Spinal cord (tissue), 10 donors: ENCODE data around the gene CEP112. TPM values are rescaled to one million over a fixed set of nuclear protein-coding genes. Genes with fewer than 3 reads are reported as not detected.

ENCODE experiments used
- DNase-seq, 6 donors: peaks; one replicate each; pipeline versions ENCODE4 v3.0.0 to v3.0.0-alpha.2; 2013 to 2015; ENCODE audit warnings: low spot score in 6 of 6, low read depth in 4 of 6
- H3K27ac ChIP-seq: one replicate; pipeline ENCODE4 v1.5.1; 2013; ENCODE audit warnings: low read depth, low read length, control low read depth
- H3K27me3 ChIP-seq: one replicate; pipeline ENCODE4 v1.6.1; 2013; ENCODE audit warnings: low read length; ENCODE audit not compliant: control insufficient read depth, insufficient read depth
- H3K36me3 ChIP-seq: one replicate; pipeline ENCODE4 v1.6.1; 2013; ENCODE audit warnings: low read length; ENCODE audit not compliant: control insufficient read depth, insufficient read depth
- H3K4me1 ChIP-seq: one replicate; pipeline ENCODE4 v1.6.1; 2013; ENCODE audit warnings: low read length; ENCODE audit not compliant: control insufficient read depth, insufficient read depth
- H3K4me3 ChIP-seq: one replicate; pipeline ENCODE4 v1.5.1; 2013; ENCODE audit warnings: low read depth, low read length, control low read depth
- H3K9me3 ChIP-seq: one replicate; pipeline ENCODE4 v1.6.1; 2013; ENCODE audit warnings: low read length; ENCODE audit not compliant: control insufficient read depth, insufficient read depth
- WGBS: methylation state at CpG from one replicate; pipeline ENCODE4 v1.1.5; 2013; ENCODE audit warnings: missing lambda C conversion rate; ENCODE audit not compliant: insufficient coverage; 5-methylcytosine and 5-hydroxymethylcytosine counted together
- polyA plus RNA-seq, 2 donors: library from polyadenylated mRNA; unstranded; fragments of 120-200 nt; gene quantifications; one replicate each; pipeline ENCODE4 v1.2.1, GENCODE V29; 2013; ENCODE audit not compliant: insufficient read length in 2 of 2
- total RNA-seq, 2 donors: library from RNA; depleted of rRNA in 1 of 2; stranded (reverse); fragments of 120-200 nt in 1 of 2; fragments of >200 nt in 1 of 2; gene quantifications; one replicate each; pipeline versions ENCODE4 v1.2.3 to v1.2.4, GENCODE V29; 2013 to 2014
- donor health status: healthy.

CEP112 gene
- total and polyA plus RNA-seq, 4 donors = 9.1 to 26.2 (median 17.6) TPM

DNA sequence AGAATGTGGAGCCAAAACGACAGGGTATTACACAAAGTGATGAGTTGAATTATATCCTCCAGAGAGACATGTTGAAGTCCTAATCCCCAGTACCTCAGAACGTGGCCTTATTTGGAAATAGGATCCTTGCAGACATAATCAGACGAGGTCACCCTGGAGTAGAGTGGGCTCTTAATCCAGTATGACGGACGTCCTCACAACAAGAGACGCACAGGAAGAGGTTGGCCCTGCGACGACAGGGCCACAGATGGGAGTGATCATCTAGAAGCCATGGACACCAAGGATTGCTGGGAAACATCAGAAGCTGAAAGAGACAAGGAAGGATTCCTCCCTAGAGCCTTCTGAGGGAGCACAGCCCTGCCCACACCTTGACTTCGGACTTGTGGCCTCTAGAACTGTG is 488.0 kb downstream of the CEP112 start:
- Histone ChIP-seq H3K4me1 (no peaks in the 10 kb centered on the region), H3K27ac (no peak overlapping the region), H3K27me3 (no peaks in the 10 kb centered on the region), H3K36me3 (no peaks in the 10 kb centered on the region), H3K4me3 (no peak overlapping the region), H3K9me3 (no peaks in the 10 kb centered on the region)
- DNase-seq = no peak
- WGBS = 89% methylated on average over 9 of the region's 9 CpGs

- no peak for DNase-seq
- no peak overlapping the region for H3K27ac ChIP-seq
- no peaks in the 10 kb centered on the region for H3K9me3 ChIP-seq
- H3K4me3 ChIP-seq = no peak overlapping the region
- H3K27me3 ChIP-seq = no peaks in the 10 kb centered on the region
- 100% methylated on average over 2 of the region's 5 CpGs for WGBS
- no peaks in the 10 kb centered on the region for H3K4me1 ChIP-seq
- H3K36me3 ChIP-seq = no peaks in the 10 kb centered on the region
Measured at GRCh38 chr17:65699459-65699858, 492.5 kb downstream of the CEP112 start.

DNA sequence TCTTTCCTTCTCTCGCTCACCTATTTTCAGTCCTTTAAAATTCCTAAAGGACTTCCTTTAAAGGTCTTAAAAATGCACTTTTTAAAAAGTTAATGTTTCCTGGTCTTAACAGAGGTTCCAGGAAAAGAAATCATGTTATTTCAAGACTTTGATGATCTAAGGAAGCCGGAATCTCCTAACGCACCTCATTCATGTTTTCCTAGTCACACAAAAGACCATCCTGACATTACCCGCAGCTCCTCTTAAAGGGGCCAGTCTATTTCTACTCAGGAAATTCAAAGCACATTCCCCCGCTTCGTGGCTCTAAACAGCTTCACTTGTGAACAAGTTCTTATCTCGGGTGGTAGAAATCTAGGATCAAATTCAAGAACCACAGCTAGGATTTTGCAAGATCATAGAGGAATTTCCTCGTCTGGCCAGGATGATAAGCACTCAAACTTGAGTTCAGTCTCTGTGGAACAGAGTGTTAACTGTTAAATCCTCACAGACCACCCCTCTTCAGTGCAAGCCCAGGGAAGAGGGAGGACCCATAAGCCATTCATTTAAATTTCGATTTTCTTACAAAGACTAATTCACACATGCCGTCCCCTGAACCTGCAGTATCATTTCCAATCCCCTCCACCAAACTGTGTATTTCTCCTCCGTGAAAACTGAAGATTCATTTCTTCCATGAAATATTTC is 493.4 kb downstream of the CEP112 start:
- Histone ChIP-seq H3K36me3 (no peaks in the 10 kb centered on the region), H3K4me1 (no peaks in the 10 kb centered on the region), H3K9me3 (no peaks in the 10 kb centered on the region), H3K27me3 (no peaks in the 10 kb centered on the region), H3K27ac (peak overlapping the region; percentile 64), H3K4me3 (peak overlapping the region; percentile 31)
- 13% methylated on average over 5 of the region's 11 CpGs for WGBS
- DNase-seq = peak in 2 of 6 donors; percentile 42 to 48

- Histone ChIP-seq H3K4me3 (no peak overlapping the region), H3K27ac (no peak overlapping the region), H3K36me3 (no peaks in the 10 kb centered on the region), H3K4me1 (no peaks in the 10 kb centered on the region), H3K27me3 (no peaks in the 10 kb centered on the region), H3K9me3 (no peaks in the 10 kb centered on the region)
- no peak for DNase-seq
- WGBS = 66% methylated on average over 2 of the region's 4 CpGs
Measured at GRCh38 chr17:65697661-65698060, 494.3 kb downstream of the CEP112 start.

- Histone ChIP-seq H3K4me3 (no peak overlapping the region), H3K4me1 (no peaks in the 10 kb centered on the region), H3K27me3 (no peaks in the 10 kb centered on the region), H3K36me3 (no peaks in the 10 kb centered on the region), H3K9me3 (no peaks in the 10 kb centered on the region), H3K27ac (peak overlapping the region; percentile 69)
- WGBS = no CpG with 5 or more reads among the region's 6 CpGs
- DNase-seq = no peak
Measured at GRCh38 chr17:65696739-65697394, 495.1 kb downstream of the CEP112 start.

DNA sequence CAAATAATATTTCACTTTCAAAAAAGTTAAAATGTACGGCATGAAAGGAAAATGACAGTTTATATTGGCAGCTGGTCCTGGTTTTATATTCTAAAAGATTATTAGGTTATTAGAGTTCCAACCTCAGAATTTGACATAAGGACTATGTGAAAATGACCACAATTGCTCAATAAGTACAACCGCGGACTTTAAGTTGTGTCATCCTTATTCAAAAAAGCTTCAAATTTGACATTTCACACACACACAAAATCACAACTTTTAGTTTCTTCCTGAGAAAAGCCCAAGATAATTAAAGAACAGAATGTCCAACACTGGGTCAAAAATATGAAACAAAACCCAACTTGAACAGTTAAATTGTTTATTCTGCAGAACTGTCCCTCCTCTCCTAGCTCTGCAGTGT is 497.3 kb downstream of the CEP112 start:
- H3K9me3 ChIP-seq = no peaks in the 10 kb centered on the region

DNA sequence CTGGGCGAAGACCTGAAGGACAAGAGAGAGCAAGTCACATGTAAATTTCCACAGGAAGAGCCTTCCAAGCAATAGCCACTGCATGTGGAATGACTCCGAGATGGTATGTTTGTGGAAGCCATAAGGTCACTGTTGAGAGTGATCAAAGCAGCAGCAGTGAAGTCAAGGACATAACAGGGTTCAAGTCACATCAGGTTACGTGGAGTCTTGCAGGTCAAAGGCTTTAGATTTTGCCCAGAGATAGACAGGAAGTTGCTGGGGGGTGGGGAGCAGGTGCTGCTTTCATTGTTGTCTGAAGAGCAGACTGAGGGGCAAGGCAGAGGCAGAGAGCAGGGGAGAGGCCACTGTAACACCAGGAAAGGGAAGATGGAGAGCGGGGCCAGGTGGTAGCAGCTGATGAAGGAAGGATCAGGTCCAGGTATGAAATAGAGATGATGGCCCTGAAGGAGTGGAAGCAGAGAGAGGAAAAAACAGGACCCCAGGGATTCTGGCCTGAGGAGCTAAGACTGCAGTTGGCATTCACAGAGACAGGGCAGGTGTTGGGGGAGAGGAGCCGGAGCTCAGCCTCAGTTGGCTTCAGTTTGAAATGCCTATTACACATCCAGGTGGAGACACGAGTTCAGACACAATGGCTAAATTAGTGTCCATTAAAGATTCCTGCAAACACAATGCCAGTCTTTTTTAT is 501.2 kb downstream of the CEP112 start:
- Histone ChIP-seq H3K9me3 (no peaks in the 10 kb centered on the region), H3K27me3 (no peaks in the 10 kb centered on the region), H3K27ac (no peak overlapping the region), H3K4me1 (no peaks in the 10 kb centered on the region), H3K4me3 (no peak overlapping the region), H3K36me3 (no peaks in the 10 kb centered on the region)
- DNase-seq = no peak
- WGBS = 92% methylated on average over 4 of the region's 6 CpGs

More for the DNA sequence above, 497.3 kb downstream of the CEP112 start:
- Histone ChIP-seq H3K4me1 (no peaks in the 10 kb centered on the region), H3K27ac (no peak overlapping the region), H3K4me3 (no peak overlapping the region), H3K27me3 (no peaks in the 10 kb centered on the region), H3K36me3 (no peaks in the 10 kb centered on the region)
- WGBS = 94% methylated on average over 2 of the region's 3 CpGs
- DNase-seq = no peak

GRCh38 chr17:65688307-65688706 is 503.6 kb downstream of the CEP112 start:
- Histone ChIP-seq H3K9me3 (no peaks in the 10 kb centered on the region), H3K36me3 (no peaks in the 10 kb centered on the region), H3K4me3 (no peak overlapping the region), H3K4me1 (no peaks in the 10 kb centered on the region), H3K27ac (no peak overlapping the region), H3K27me3 (no peaks in the 10 kb centered on the region)
- DNase-seq = no peak
- 63% methylated on average over 1 of the region's 2 CpGs for WGBS

GRCh38 chr17:65685110-65685509 is 506.8 kb downstream of the CEP112 start:
- Histone ChIP-seq H3K27ac (no peak overlapping the region), H3K27me3 (no peaks in the 10 kb centered on the region), H3K36me3 (no peaks in the 10 kb centered on the region), H3K4me1 (no peaks in the 10 kb centered on the region), H3K9me3 (no peaks in the 10 kb centered on the region), H3K4me3 (no peak overlapping the region)
- WGBS = no CpG with 5 or more reads among the region's 1 CpG
- peak in 1 of 6 donors; percentile 15 for DNase-seq
